Adrenal gland (tissue), 5 donors: ENCODE measurements around the gene RNFT2.

Experiments
- CTCF ChIP-seq, 6 experiments: fragments of 450-650 bp in 4 of 6; fragments of 200-600 bp in 2 of 6; sonication (generic) in 1 of 6; IDR thresholded peaks; 1 replicate in 5 of 6; 2 replicates in 1 of 6; pipeline versions ENCODE4 v1.5.1 to v1.8.0; 2016 to 2021; ENCODE audit warnings: antibody characterized with exemption in 6 of 6, mild to moderate bottlenecking in 2 of 6, moderate library complexity in 1 of 6
- POLR2A ChIP-seq, 2 donors: fragments of 450-650 bp; IDR thresholded peaks; one replicate each; pipeline ENCODE4 v1.6.1; 2017; ENCODE audit warnings: antibody characterized with exemption in 2 of 2, mild to moderate bottlenecking in 2 of 2, moderate library complexity in 1 of 2
- donor health status: DM: no; HTN: no; CAD: no.

- TF ChIP-seq CTCF (IDR thresholded peaks at IDR 0.05) (no peak), POLR2A (IDR thresholded peaks at IDR 0.05) (no peak)
Measured at GRCh38 chr12:116832353-116832752, 94.2 kb downstream of the RNFT2 start.
